Stimulated activated CD4-positive, alpha-beta T cell treated with anti-CD3 and anti-CD28 coated beads, TNF-alpha, amount 100 ng/mL, for 48 hours (primary cell): ENCODE data around the gene SLC24A3.

ENCODE experiments used
- DNase-seq, 3 donors: peaks; one replicate each; pipeline ENCODE4 v3.0.0-alpha.2; 2020; ENCODE audit warnings: low read depth in 3 of 3

Gene SLC24A3

GRCh38 chr20:19212469-19212815, at the start of gene SLC24A3:
Gene SLC24A3, plus strand, starts transcription at chr20:19212642.
- DNase-seq, result no peak

DNA sequence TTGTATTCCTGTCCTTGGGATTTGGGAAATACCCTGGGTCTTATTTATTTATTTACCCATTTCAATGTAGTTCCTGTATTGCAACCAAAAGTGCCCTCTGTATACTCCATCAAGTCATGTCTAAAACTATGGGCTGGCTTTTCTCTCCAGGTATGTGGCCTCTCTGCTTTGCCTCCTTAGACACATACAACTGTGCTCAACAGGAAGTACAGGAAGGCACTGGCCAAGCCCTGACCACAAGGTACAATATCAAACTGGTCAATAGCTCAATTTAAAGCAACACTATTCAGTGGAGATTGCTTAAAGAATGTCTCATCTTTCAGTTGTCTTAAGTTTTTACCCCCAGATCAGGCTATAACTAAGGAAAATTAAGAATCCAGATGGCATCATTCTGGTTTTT, 42.3 kb upstream of the SLC24A3 start:
- DNase-seq, result no peak

DNA sequence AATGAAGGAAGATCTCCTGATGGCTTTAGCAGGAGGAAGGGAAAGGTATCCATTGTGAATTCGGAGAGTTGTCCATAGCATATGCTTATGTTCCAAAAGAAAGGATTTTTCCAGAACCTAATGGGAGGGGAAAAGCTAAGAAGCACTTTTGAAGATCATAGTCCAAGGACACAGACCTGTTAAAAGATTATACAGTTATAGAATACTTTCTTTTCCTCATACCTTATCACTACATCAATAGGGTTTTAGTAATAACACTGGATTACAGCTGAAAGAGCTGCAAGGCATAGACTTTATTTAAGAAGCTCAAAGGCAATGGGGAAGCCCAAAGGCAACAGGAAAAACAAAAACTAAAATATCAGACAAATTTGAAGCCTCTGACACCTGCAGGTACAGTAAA, 39.8 kb upstream of the SLC24A3 start:
- DNase-seq, result no peak

DNA sequence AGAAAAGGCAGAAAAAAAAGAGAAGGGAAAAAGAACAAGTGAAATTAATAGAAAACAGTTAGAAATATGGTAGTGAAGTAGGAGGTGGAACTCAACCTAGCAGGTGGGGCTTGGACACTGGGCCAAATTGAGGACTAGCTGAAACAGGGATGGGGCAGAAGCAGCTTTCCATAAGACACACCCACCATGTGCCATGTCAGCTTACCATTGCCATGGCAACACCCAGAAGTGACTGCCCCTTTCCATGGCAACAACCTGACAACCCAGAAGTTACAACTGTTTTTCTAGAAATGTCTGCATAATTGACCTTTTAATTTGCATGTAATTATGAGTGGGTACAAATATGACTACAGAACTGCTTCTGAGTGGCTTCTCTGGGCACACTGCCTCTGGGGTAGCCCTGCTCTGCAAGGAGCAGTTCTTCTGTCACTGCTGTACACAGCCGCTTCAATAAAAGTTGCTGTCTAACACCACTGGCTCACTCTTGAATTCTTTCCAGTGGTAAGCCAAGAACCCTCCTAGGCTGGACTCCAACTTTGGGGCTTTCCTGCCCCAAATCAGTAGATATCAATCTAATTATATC, 35.9 kb upstream of the SLC24A3 start:
- no peak for DNase-seq

DNA sequence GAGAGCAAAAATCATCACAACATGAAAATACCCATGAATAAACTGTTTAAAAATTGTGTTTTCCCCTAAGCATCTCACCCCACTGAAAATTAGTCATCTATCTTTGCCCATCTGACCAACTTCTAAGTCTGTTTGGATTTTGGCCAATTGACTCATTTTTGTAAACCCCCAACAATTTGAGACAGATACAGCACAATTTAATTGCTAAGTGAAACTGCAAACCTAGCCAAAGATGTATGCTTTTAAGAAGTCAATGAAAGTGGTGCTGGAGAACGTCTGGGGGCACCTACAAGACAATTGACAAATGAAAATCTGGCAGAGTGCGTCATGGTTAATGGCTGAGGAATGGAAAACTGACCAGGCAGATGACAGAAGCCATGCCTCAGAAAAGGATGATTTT, 30.9 kb upstream of the SLC24A3 start:
- DNase-seq, result no peak

DNA sequence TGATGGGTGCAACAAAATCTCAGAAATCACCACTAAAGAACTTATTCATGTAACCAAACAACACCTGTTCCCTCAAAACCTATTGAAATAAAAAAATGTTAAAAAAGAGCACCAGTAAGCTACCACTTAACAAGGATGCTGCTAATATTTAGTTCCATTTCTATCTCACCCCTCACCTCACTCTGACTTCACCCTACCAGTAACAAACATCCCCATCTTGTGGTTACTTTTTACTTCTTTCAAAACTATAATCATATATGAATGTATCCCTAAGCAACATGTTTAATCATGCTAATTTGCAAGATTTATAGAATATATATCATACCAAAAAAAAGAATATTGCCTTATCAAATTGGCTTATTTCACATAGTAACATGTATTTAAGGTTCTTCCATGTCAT, 27.4 kb upstream of the SLC24A3 start:
- no peak for DNase-seq

DNA sequence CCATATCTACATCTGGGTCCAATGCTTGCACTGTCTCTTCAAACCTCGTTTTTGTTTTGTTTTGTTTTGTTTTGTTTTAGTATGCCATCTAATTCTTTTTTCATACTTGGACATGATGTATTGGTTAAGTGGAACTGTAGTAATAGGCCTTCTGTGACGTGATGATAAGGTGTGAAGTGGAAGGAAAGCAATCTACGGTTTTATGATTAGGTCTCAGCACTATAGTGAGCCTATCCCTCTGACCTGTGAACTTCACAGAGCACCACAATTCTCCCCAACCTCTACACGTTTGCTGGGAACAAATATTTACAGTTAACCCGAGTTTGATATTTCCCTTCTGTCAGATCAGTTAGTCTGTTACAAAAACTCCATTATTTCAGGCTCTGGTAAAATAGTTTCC, 19.1 kb upstream of the SLC24A3 start:
- DNase-seq, result no peak

DNA sequence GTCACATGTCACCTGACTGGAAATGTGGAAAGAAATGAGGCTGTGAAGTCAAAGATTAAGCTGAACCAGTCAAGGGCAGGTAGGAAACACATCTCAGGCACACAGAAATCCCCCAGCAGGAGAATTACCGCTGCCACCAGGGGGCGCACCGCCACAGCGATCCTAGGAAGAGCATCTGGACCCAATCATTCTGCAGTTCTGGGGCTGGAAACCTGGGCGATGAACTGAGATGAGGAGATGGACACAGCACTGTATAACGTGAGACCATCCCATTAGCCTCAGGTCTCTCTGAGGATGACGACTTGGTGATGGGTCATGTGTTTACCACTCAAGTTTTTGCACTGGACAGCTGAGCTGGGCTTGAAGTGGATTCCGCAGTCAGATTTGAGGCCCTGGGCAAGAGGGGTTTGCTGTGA, 6.5 kb upstream of the SLC24A3 start:
- DNase-seq, result peak; percentile 37 to 57 (median 44)

GRCh38 chr20:19207541-19207940, 4.9 kb upstream of the SLC24A3 start:
- DNase-seq, result no peak

GRCh38 chr20:19210391-19211155, 1.9 kb upstream of the SLC24A3 start:
- no peak for DNase-seq

GRCh38 chr20:19211252-19211651, 1.2 kb upstream of the SLC24A3 start:
- no peak for DNase-seq

- no peak for DNase-seq
Measured at GRCh38 chr20:19211661-19212468, 577 bp upstream of the SLC24A3 start.

DNA sequence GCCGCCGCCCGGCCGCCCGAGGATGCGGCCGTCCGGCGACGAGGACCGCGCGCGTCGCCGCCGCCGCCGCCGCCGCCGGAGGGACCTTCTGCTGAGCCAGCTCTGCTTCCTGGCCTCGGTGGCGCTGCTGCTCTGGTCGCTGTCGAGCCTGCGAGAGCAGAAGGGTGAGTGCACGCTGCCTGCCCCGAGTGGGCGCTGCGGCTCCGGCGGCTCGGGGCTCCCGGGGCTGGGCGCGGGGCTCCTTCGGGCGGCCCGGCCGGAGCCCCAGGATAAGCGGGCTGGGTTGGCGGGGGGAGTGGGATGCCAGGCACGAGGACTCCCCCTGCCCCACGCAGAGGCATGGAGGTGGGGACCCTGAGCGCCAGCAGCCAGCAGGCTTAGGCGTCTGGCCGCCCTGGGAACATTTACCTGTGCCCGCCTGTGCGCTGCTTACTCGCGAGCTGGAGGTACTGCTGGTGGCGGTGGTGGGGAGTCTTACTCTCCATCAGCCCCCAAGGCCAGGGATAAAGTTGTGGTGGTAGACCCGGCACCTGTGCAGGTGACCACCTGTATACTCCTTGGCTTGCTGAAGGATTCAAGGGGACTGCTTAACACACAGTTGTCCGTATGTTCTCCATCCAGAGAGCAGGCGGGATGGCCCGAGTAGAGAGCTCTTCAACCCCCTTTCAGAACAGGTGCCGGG, 520 bp downstream of the SLC24A3 start:
- peak in 2 of 3 donors; percentile 3 to 11 for DNase-seq

- DNase-seq, result no peak
Measured at GRCh38 chr20:19213946-19214490, 1.6 kb downstream of the SLC24A3 start.

- no peak for DNase-seq
Measured at GRCh38 chr20:19218411-19218810, 6.0 kb downstream of the SLC24A3 start.

DNA sequence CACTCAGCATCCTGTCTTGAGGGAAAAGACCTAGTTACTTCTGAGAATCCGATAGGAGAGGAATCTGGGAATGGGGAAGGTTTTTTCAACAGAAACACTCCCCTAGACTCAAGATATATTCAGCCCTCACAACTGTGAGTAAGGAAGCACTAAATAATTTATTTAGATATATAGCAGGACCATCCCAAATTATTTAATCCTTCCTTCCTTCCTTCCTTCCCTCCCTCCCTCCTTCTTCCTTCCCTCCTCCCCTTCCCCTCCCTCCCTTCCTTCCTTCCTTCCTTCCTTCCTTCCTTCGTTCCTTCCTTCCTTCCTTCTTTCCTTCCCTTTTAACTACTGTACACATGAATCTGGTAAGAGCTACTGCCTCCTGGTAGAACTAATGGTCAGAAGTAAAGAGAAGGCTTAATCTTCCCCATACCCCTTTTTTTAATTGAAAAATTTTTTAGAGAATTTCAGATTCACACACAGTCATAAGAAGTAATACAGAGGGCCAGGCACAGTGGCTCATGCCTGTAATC, 10.1 kb downstream of the SLC24A3 start:
- DNase-seq, result no peak

- no peak for DNase-seq
Measured at GRCh38 chr20:19223640-19224039, 11.2 kb downstream of the SLC24A3 start.

GRCh38 chr20:19231359-19232035, 19.1 kb downstream of the SLC24A3 start:
- no peak for DNase-seq

DNA sequence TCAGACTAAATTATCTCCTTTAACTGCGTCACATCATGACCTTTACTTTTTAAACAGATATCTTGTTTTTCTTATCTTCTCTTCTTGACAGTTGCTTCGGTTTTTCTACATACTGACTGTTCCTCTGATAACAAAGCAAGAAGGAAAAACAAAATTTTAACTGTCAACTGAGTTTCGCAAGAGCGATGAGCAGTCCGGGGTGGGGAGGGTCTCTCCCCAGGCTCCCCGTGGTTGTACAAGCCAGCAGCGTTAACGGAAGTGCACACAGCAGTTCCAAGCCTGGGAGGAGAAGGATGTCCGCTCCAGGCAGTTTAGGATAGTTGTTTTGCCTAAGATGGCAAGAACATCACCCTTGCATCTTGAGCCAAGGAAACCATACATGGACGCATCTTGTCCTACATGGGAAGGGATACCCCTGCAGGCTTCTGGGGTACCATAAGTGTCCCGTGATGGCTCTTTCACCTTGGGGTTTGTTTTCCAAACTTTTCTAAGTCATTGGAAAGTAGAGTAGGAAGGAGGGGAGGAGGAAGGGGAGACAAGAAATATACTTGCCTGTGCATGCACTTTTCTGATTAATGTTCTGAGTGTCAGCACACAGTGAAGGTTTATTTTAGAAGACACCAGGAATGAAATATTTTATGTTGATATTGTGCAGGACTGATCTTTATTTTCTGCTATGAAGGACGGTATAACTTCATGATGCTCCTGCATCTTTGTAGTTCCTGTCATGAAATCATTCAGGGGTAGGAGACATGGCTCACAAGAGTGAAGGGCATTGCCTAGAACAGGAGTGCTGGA, 20.8 kb downstream of the SLC24A3 start:
- no peak for DNase-seq

DNA sequence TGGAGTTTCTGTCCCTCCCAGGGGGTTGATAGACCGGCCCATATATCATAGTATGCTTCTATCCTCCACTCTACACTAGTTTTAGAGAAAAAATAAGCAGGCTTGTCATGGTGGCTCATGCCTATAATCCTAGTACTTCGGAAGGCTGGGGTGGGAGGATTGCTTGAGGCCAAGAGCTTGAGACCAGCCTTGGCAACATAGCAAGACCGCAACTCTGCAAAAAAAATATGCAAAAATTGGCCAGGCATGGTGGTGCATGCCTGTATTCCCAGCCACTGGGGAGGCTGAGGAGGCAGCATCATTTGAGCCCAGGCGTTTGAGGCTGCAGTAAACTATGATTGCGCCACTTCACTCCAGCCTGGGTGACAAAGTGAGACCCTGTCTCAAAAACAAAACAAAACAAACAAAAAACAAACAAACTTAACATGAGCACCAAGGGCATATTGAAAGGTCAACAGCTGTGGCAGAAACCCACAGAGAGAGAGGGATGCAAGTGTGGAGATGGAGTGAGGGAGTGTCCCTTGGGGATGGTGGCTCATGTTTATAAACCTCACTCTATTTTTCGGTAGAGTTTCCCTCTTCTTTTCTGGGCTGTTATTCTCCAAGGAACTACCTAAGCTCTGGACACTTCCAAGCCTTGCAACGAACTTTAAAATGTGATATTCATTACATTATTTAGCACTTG, 24.1 kb downstream of the SLC24A3 start:
- DNase-seq, result no peak
